ENCODE measurements around the gene MYH11.

DNA sequence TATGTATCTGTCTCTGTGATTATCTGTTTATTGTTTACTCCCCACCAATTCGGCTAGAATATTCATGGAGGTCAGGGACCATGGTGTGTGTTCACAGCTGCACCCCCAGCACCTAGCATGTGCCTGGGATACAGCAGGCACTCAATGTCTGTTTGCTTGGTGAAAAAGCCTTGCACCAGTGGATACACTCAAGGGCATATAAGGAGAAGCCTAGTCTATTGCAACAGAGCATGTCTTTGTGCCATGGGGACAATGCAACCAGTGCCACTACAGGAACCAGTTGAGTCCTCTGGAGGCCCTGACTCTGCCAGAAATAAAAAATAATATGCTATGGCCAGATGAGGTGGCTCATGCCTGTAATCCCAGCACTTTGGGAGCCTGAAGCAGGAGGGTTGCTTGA, 113.2 kb downstream of the MYH11 start:
- TF ChIP-seq TARDBP (IDR thresholded peaks at IDR 0.05) (no peak), SUZ12 (IDR thresholded peaks at IDR 0.05) (no peak)

Data from HEK293T (cell line).